Ishikawa (cell line): ENCODE data around the gene GRIA2.

ENCODE experiments used
- CEBPB ChIP-seq: IDR thresholded peaks from 2 replicates; pipeline ENCODE4 v1.6.1; 2012
- CREB1 ChIP-seq: IDR thresholded peaks from 2 replicates; pipeline ENCODE4 v1.6.1; 2012; ENCODE audit warnings: low read depth
- EGR1 ChIP-seq: IDR thresholded peaks from 2 replicates; pipeline ENCODE4 v1.6.1; 2012
- EP300 ChIP-seq: IDR thresholded peaks from 2 replicates; pipeline ENCODE4 v1.6.1; 2012; ENCODE audit warnings: borderline replicate concordance
- FOXM1 ChIP-seq: IDR thresholded peaks from 2 replicates; pipeline ENCODE4 v1.6.1; 2012; ENCODE audit warnings: low read depth, borderline replicate concordance
- NFIC ChIP-seq: IDR thresholded peaks from 2 replicates; pipeline ENCODE4 v1.6.1; 2012
- RAD21 ChIP-seq: IDR thresholded peaks from 2 replicates; pipeline ENCODE4 v1.6.1; 2012; ENCODE audit warnings: low read depth
- TAF1 ChIP-seq: IDR thresholded peaks from 2 replicates; pipeline ENCODE4 v1.6.1; 2012; ENCODE audit warnings: low read depth, mild to moderate bottlenecking
- TCF12 ChIP-seq: IDR thresholded peaks from 2 replicates; pipeline ENCODE4 v1.6.1; 2012; ENCODE audit warnings: low read depth
- TEAD4 ChIP-seq: IDR thresholded peaks from 2 replicates; pipeline ENCODE4 v1.6.1; 2012
- YY1 ChIP-seq: IDR thresholded peaks from 2 replicates; pipeline ENCODE4 v1.6.1; 2012; ENCODE audit warnings: low read depth
- ZBTB7A ChIP-seq: IDR thresholded peaks from 2 replicates; pipeline ENCODE4 v1.6.1; 2012; ENCODE audit warnings: low read depth
- TF ChIP-seq, protein P1 (sequence below): IDR thresholded peaks from 2 replicates; pipeline ENCODE4 v1.6.1; 2012; ENCODE audit warnings: low read depth, mild to moderate bottlenecking
- TF ChIP-seq, protein P2 (sequence below): IDR thresholded peaks from 2 replicates; pipeline ENCODE4 v1.6.1; 2012
- TF ChIP-seq, protein P3 (sequence below): IDR thresholded peaks from 2 replicates; pipeline ENCODE4 v1.6.1; 2012

GRIA2 gene

DNA sequence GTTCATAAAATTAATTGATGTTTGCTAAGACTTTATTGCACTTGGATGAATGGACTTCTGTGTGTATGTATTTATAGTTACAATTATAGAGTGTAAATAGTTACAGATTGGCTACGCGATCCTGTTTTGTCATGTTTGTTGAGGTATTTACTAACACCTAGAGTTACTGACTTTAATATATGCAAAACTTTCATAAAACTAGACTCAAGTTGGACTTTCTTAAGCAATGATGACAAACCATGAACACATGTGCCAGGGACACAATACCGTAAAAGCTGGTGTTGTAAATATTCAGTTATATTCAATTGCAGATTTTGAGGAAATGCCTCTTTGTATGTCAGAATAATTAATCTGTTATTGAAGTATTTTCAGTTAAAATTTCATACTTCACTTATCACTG is 6.1 kb downstream of the GRIA2 start:
- no peak for TF ChIP-seq TEAD4
- TF ChIP-seq, protein P1, sequence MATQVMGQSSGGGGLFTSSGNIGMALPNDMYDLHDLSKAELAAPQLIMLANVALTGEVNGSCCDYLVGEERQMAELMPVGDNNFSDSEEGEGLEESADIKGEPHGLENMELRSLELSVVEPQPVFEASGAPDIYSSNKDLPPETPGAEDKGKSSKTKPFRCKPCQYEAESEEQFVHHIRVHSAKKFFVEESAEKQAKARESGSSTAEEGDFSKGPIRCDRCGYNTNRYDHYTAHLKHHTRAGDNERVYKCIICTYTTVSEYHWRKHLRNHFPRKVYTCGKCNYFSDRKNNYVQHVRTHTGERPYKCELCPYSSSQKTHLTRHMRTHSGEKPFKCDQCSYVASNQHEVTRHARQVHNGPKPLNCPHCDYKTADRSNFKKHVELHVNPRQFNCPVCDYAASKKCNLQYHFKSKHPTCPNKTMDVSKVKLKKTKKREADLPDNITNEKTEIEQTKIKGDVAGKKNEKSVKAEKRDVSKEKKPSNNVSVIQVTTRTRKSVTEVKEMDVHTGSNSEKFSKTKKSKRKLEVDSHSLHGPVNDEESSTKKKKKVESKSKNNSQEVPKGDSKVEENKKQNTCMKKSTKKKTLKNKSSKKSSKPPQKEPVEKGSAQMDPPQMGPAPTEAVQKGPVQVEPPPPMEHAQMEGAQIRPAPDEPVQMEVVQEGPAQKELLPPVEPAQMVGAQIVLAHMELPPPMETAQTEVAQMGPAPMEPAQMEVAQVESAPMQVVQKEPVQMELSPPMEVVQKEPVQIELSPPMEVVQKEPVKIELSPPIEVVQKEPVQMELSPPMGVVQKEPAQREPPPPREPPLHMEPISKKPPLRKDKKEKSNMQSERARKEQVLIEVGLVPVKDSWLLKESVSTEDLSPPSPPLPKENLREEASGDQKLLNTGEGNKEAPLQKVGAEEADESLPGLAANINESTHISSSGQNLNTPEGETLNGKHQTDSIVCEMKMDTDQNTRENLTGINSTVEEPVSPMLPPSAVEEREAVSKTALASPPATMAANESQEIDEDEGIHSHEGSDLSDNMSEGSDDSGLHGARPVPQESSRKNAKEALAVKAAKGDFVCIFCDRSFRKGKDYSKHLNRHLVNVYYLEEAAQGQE = no peak
- TF ChIP-seq, protein P2, sequence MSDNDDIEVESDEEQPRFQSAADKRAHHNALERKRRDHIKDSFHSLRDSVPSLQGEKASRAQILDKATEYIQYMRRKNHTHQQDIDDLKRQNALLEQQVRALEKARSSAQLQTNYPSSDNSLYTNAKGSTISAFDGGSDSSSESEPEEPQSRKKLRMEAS = no peak
- TF ChIP-seq EGR1 = no peak
- no peak for TF ChIP-seq TAF1
- TF ChIP-seq EP300 = no peak
- no peak for TF ChIP-seq FOXM1
- TF ChIP-seq, protein P3, sequence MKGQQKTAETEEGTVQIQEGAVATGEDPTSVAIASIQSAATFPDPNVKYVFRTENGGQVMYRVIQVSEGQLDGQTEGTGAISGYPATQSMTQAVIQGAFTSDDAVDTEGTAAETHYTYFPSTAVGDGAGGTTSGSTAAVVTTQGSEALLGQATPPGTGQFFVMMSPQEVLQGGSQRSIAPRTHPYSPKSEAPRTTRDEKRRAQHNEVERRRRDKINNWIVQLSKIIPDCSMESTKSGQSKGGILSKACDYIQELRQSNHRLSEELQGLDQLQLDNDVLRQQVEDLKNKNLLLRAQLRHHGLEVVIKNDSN = no peak
- TF ChIP-seq ZBTB7A = no peak
- no peak for TF ChIP-seq RAD21
- TF ChIP-seq TCF12 = no peak
- TF ChIP-seq CREB1 = no peak
- TF ChIP-seq YY1 = no peak
- TF ChIP-seq CEBPB = no peak
- TF ChIP-seq NFIC = no peak

DNA sequence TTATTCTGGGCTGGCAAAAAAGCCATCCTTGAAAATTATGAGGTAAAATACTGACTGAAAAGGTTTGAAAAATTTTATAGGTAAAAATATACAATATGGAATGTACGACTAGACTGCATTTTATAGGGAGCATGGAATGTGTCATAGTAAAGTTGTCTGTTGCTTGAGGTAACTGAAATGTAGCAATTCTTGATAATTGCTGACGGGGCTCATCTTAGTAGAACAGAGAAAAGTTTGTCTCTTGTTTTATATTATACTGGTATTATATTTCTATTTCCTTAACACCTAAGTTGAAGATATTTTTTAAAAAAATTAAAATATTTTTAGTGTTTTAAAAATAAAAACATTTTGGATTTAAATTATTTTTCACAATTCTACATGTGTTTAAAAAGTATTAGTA is 11.0 kb downstream of the GRIA2 start:
- TF ChIP-seq EGR1 (no peak), ZBTB7A (no peak)
- TF ChIP-seq, protein P3 = no peak

DNA sequence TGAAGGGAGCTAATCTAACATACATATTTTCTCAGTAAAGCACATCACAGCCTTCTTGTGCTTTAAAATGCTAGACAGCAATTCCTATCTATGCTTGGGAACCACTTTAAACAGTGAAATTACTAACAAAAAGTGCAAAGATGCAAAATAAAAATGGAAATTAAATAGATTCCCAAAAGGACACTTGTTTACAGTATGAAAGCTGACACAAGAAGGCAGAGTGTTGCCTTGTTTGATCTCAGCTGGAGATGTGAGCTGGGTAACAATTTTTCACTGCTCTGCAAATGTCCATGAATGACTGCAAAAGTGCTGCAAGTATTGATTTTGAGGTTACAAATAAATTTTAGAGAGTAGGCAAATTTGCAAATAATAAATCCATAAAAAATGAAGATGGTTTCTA is 22.3 kb downstream of the GRIA2 start:
- TF ChIP-seq NFIC (no peak), CREB1 (no peak), EGR1 (no peak), ZBTB7A (no peak), CEBPB (no peak), FOXM1 (no peak), YY1 (no peak), TAF1 (no peak), TCF12 (no peak)
- TF ChIP-seq, protein P1 = no peak
- TF ChIP-seq, protein P2 = no peak
- TF ChIP-seq, protein P3 = no peak

DNA sequence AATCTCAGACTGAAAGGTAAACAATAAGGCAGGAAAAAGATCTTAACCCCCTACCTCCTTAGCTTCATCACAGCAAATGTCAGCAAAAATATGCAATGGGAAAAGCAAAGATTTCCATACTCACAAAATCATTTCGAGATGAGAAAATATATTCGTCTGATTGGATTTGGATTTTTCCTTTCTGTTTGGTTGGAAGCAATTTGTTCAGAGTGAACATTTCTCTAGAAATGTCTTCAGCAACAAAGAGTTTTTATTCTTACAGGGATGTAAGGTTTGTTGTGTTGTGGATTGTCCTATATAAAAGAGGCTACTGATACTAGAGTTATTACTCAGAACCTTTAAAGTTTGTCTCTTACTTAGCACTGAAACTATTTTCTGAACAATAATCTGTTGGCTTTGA is 23.8 kb downstream of the GRIA2 start:
- TF ChIP-seq EGR1 (no peak), NFIC (no peak), ZBTB7A (no peak), FOXM1 (no peak), RAD21 (no peak)

DNA sequence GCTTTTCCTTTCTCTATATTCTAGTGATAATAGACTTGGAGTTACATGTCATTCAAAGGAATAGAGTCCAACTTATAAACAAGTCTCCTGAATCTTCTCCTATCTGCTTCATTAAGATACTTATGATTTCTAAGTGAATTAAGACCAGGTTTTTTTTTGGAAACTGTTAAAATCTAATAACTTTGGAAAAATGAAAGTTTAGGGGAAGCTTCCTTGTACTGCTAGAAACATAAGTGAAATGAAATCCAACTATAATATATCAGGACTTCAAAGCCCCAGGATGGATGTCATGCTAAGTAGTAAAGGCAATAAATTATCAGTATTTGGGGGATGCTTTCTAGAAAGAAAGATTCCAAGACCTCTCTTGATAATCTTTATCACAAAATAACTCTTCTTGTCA is 24.8 kb downstream of the GRIA2 start:
- TF ChIP-seq, protein P2 = no peak
- TF ChIP-seq EP300 (no peak), CREB1 (no peak), TAF1 (no peak), ZBTB7A (no peak), TEAD4 (no peak), NFIC (no peak), YY1 (no peak), TCF12 (no peak), FOXM1 (no peak), RAD21 (no peak), CEBPB (no peak)
- TF ChIP-seq, protein P1 = no peak
- TF ChIP-seq, protein P3 = no peak
